K562 (cell line): ENCODE results near the gene ADAM15. TPM values are rescaled to one million over a fixed set of nuclear protein-coding genes. Genes with fewer than 3 reads are reported as not detected.
A peak's percentile ranks its signal among the peaks of the same experiment; 100 is the strongest.

Experiments used
- ATAC-seq: fragments of 200-7000 bp; cut with Tn5 transposase; 3 replicates; pipeline ENCODE4 v1.9.1; 2020; ENCODE audit warnings: moderate library complexity
- BruUV-seq: library from RNA; stranded (reverse); fragments of 400-500 nt; replicated peaks from 2 replicates; lab custom pipeline; 2021; lab: Mats Ljungman, UMichigan
- CTCF ChIA-PET: fragments of 300-600 bp; formaldehyde crosslinking; extraction: SDS; loops from one replicate; lab custom pipeline; 2021; ENCODE audit warnings: low intra/inter-chr PET ratio; lab: Yijun Ruan, JAX
- POLR2A ChIA-PET: fragments of 300-600, 350-650 bp; sonication (Branson Sonifier 250); formaldehyde crosslinking; extraction: SDS; loops from one replicate; lab custom pipeline; 2021; ENCODE audit warnings: antibody characterized with exemption, inconsistent platforms; lab: Yijun Ruan, JAX
- DNase-seq, 4 experiments: peaks; one replicate each; pipeline versions ENCODE4 v3.0.0 to v3.0.0-alpha.2; 2011 to 2018; ENCODE audit warnings: low spot score in 3 of 4, mixed read lengths in 3 of 4; ENCODE audit errors: extremely low read depth in 1 of 4
- FAIRE-seq: peaks from 2 replicates; lab custom pipeline; 2011; peaks lifted over from hg19 to GRCh38; lab: Jason Lieb, UNC
- H2AFZ ChIP-seq: 2 replicates; pipeline ENCODE4 v1.6.0; 2011; ENCODE audit warnings: low read depth, low read length, control low read depth, inconsistent platforms
- H3K27ac ChIP-seq: fragments of 200-600 bp; 3 replicates; pipeline ENCODE4 v1.8.0; 2011; ENCODE audit warnings: low read depth, mild to moderate bottlenecking, control low read depth, inconsistent platforms, low read length, moderate library complexity, mixed read lengths; ENCODE audit errors: extremely low read depth
- H3K27me3 ChIP-seq, 2 experiments: fragments of 300-600 bp in 1 of 2; 2 replicates in 1 of 2; 3 replicates in 1 of 2; pipeline versions ENCODE4 v1.6.0 to v1.8.0; 2011; ENCODE audit warnings: inconsistent platforms in 2 of 2, low read length in 2 of 2, mild to moderate bottlenecking in 1 of 2, mixed read lengths in 1 of 2, moderate library complexity in 1 of 2; ENCODE audit not compliant: control insufficient read depth in 2 of 2, insufficient read depth in 2 of 2
- H3K36me3 ChIP-seq: fragments of 300-600 bp; 3 replicates; pipeline ENCODE4 v1.8.0; 2011; ENCODE audit warnings: mild to moderate bottlenecking, low read length, inconsistent platforms; ENCODE audit not compliant: control insufficient read depth, insufficient read depth
- H3K4me1 ChIP-seq, 2 experiments: fragments of 200-600 bp in 1 of 2; replicated peaks in 1 of 2; 2 replicates in 1 of 2; 3 replicates in 1 of 2; pipeline versions ENCODE4 v1.5.1 to v1.8.0; 2011; ENCODE audit warnings: inconsistent platforms in 2 of 2, low read length in 2 of 2, mild to moderate bottlenecking in 1 of 2, mixed read lengths in 1 of 2, moderate library complexity in 1 of 2; ENCODE audit not compliant: control insufficient read depth in 2 of 2, insufficient read depth in 2 of 2
- H3K4me2 ChIP-seq: 2 replicates; pipeline ENCODE4 v1.6.1; 2011; ENCODE audit warnings: low read length, control low read depth, inconsistent platforms, mixed read lengths; ENCODE audit not compliant: insufficient read depth
- H3K4me3 ChIP-seq: fragments of 200-600 bp; sonication (generic), shearing (Covaris generic); 2 replicates; pipeline ENCODE4 v1.5.1; 2016; ENCODE audit warnings: control low read depth, inconsistent platforms
- H3K79me2 ChIP-seq: fragments of 200-600 bp; 3 replicates; pipeline ENCODE4 v1.8.0; 2011; ENCODE audit warnings: low read length, inconsistent platforms; ENCODE audit not compliant: control insufficient read depth, insufficient read depth
- H3K9ac ChIP-seq, 2 experiments: 2 replicates each; pipeline versions ENCODE4 v1.6.0 to v1.6.1; 2011; ENCODE audit warnings: low read depth in 2 of 2, low read length in 2 of 2, control low read depth in 1 of 2, inconsistent platforms in 1 of 2, mild to moderate bottlenecking in 1 of 2, mixed read lengths in 1 of 2; ENCODE audit not compliant: insufficient read depth in 1 of 2
- H3K9me1 ChIP-seq: one replicate; pipeline ENCODE4 v1.6.0; 2011; ENCODE audit warnings: inconsistent platforms, mild to moderate bottlenecking, low read length, moderate library complexity; ENCODE audit not compliant: control insufficient read depth, insufficient read depth
- H3K9me3 ChIP-seq: replicated peaks from 2 replicates; pipeline ENCODE4 v1.5.1; 2011; ENCODE audit warnings: low read depth, low read length, inconsistent platforms; ENCODE audit not compliant: control insufficient read depth, insufficient read depth
- H4K20me1 ChIP-seq: replicated peaks from 2 replicates; pipeline ENCODE4 v1.6.1; 2011; ENCODE audit warnings: low read length, inconsistent platforms, mixed read lengths; ENCODE audit not compliant: control insufficient read depth, insufficient read depth
- BHLHE40 ChIP-seq: IDR thresholded peaks from 2 replicates; pipeline ENCODE4 v1.6.1; 2011; ENCODE audit warnings: low read length, improper control_type of control experiment
- CBX5 ChIP-seq: IDR thresholded peaks from 2 replicates; pipeline ENCODE4 v1.6.1; 2014; ENCODE audit warnings: low read depth, borderline replicate concordance
- CHD4 ChIP-seq: fragments of 200-600 bp; sonication (generic); IDR thresholded peaks from 3 replicates; pipeline ENCODE4 v1.6.1; 2012; ENCODE audit warnings: low read depth, mild to moderate bottlenecking, mixed read lengths, low read length, inconsistent platforms; ENCODE audit not compliant: insufficient read depth, insufficient replicate concordance, poor library complexity, severe bottlenecking
- NFIX ChIP-seq: fragments of 250-450 bp; sonication (Bioruptor Pico); IDR thresholded peaks from 2 replicates; pipeline ENCODE4 v1.4.0; 2020; ENCODE audit warnings: low read depth, mild to moderate bottlenecking, moderate library complexity
- RAD21 ChIP-seq, 2 experiments: fragments of 250-450 bp in 1 of 2; fragments of 450-650 bp in 1 of 2; sonication (Bioruptor Pico) in 1 of 2; formaldehyde crosslinking in 1 of 2; IDR thresholded peaks in 1 of 2; conservative IDR thresholded peaks in 1 of 2; 2 replicates each; pipeline versions ENCODE4 v1.4.0 to v1.8.0; 2020 to 2022; ENCODE audit warnings: mild to moderate bottlenecking in 2 of 2, moderate library complexity in 1 of 2
- RHOXF2B ChIP-seq: fragments of 250-450 bp; sonication (Bioruptor Pico); conservative IDR thresholded peaks from 2 replicates; pipeline ENCODE4 v1.5.1; 2021
- TAF9B ChIP-seq: fragments of 450-650 bp; IDR thresholded peaks from 2 replicates; pipeline ENCODE4 v1.6.1; 2018; ENCODE audit warnings: mild to moderate bottlenecking; ENCODE audit not compliant: partially characterized antibody
- TCF3 ChIP-seq: sonication (generic); formaldehyde crosslinking; IDR thresholded peaks from 2 replicates; pipeline ENCODE4 v1.4.0; 2020; ENCODE audit warnings: mild to moderate bottlenecking, missing genetic modification reagents
- ZC3H8 ChIP-seq: fragments of 450-650 bp; IDR thresholded peaks from 2 replicates; pipeline ENCODE4 v1.6.1; 2017
- WGBS: fragments of 100-300 bp; shearing (Covaris generic); methylation state at CpG from one replicate; pipeline ENCODE4 v1.1.6; 2016; ENCODE audit warnings: low coverage, mixed read lengths; ENCODE audit not compliant: insufficient coverage; ENCODE audit errors: missing lambda C conversion rate; 5-methylcytosine and 5-hydroxymethylcytosine counted together
- in situ Hi-C: fragments of 300-500 bp; cut with MboI; formaldehyde crosslinking; loops from 4 replicates; pipeline ENCODE4 v1.15.0; 2018; ENCODE audit warnings: inconsistent platforms, mixed read lengths
- intact Hi-C: fragments of 100-400 bp; cut with micrococcal nuclease; formaldehyde crosslinking; loops from 2 replicates; pipeline ENCODE4 v1.14.2; 2022
- polyA plus RNA-seq, 8 experiments: library from polyadenylated mRNA; depleted of rRNA in 4 of 8; stranded (reverse) in 5 of 8; unstranded in 3 of 8; fragments of >200 nt; fragmentation: Nextera tagmentation in 2 of 8; fragmentation: Illumina TruSeq in 1 of 8; extraction: Ambion mirVana in 2 of 8; extraction: Trizol in 1 of 8; gene quantifications; 2 replicates each; pipeline versions ENCODE4 v1.2.1 to v1.2.3, GENCODE V29; 2011 to 2014; ENCODE audit warnings: inconsistent platforms in 1 of 8, missing spikeins in 1 of 8
- total RNA-seq, 7 experiments: library from RNA; depleted of rRNA in 6 of 7; stranded (reverse); fragments of >200 nt in 6 of 7; fragmentation: Illumina TruSeq in 2 of 7; extraction: Trizol in 2 of 7; gene quantifications; 2 replicates each; pipeline versions ENCODE4 v1.2.1 to v1.2.3, GENCODE V29; 2011 to 2021; ENCODE audit warnings: low replicate concordance in 1 of 7
- TF ChIP-seq, protein P1 (sequence below): fragments of 150-350 bp; conservative IDR thresholded peaks from 2 replicates; pipeline ENCODE4 v1.6.1; 2014; ENCODE audit warnings: low read length
- TF ChIP-seq, protein P2 (sequence below): fragments of 250-450 bp; sonication (Bioruptor Pico); IDR thresholded peaks from 2 replicates; pipeline ENCODE4 v1.5.0; 2021; ENCODE audit warnings: mild to moderate bottlenecking, borderline replicate concordance
- TF ChIP-seq, protein P3 (sequence below): fragments of 450-650 bp; formaldehyde crosslinking; IDR thresholded peaks from 2 replicates; pipeline ENCODE4 v1.4.0; 2020; ENCODE audit warnings: mild to moderate bottlenecking

ADAM15 gene
- total and polyA plus RNA-seq, 9 of the 15 experiments (the other 6 are each of a cell fraction or from before 2014, with no cell fraction given), result 0.69 to 72.3 (median 32.8) TPM

DNA sequence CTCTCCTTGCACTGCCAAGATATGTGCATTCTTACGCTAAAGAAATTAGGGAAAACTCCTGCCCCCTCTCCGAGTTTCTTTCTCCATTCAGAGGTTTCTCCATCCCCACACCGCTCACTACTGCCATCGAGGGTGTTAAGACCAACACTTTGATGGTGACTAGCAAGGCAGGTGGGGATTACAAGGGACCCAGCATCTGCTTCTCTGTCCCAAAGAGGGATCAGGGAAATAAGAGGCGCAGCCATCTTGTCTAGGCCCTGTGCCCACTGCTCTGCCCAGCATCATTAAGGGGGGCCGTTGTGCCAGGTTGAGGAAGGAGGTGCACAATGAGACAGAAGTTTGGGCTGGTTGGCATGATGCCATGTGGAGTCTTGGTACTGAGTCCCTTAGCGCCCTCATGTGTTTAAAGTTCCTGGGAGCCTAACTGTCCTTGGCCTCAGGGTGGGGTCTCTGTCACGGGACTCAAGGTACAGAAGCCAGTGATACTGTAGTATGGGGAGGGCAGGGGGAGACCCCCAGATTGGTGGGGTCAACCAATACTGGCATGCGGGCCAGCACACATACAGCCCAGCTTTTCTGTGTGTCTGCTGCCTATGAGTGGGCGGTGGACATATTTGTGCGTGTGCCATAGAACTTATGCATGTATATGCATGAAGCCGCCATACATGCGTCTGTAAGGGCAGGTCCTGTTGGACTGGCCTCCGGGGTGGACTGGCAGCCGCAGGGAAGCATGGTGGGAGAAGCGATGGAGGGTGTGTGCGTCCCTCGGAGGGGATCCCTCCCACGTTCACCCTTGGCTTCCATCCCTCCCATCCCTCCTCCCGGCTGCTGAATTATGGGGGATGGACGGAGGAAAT, 33.0 kb downstream of the ADAM15 start:
- Histone ChIP-seq H3K4me1 (peaks cover 29 to 69% of the 10 kb centered on the region in 2 experiments), H3K79me2 (peaks cover 7% of the 10 kb centered on the region; the same call in 2 of the 3 replicates), H3K4me2 (peak overlapping the region; percentile 93), H3K9ac (peak overlapping the region in 1 of 2 experiments; percentile 46; a peak in 1 of 4 replicates), H3K27me3 (peaks cover 3 to 8% of the 10 kb centered on the region in 2 experiments; a peak in 2 of 5 replicates), H4K20me1 (peaks cover 26% of the 10 kb centered on the region), H3K9me3 (no peaks in the 10 kb centered on the region), H3K9me1 (no peaks in the 10 kb centered on the region), H3K27ac (no peak overlapping the region), H2AFZ (peak overlapping the region; percentile 95), H3K36me3 (peaks cover 7% of the 10 kb centered on the region; the same call in 1 of the 3 replicates), H3K4me3 (peak overlapping the region; percentile 59; the same call in 1 of the 2 replicates)
- no TSS peak for BruUV-seq
- in situ Hi-C loops (no loop called here), intact Hi-C loops (loop anchor here (1.0 to 5.0 kb wide), 4 partner anchors 13 to 122 kb away; partner anchors contain the start of gene PYGO2)
- POLR2A ChIA-PET, result interaction anchor here (0.6 to 1.2 kb wide), 6 partner anchors 18 to 1187 kb away, joined by 3 to 6 read pairs (median 3); partner anchors contain the start of gene EFNA4
- FAIRE-seq, result no peak
- CTCF ChIA-PET, result interaction anchor here (0.6 to 9.0 kb wide), 7 partner anchors 19 to 525 kb away, joined by 3 to 153 read pairs (median 5); partner anchors contain the start of gene EFNA4
- WGBS, result 19% methylated on average over 21 of the region's 21 CpGs
- ATAC-seq, result no peak
- peak in 1 of 4 experiments; percentile 70 for DNase-seq
- TF ChIP-seq RHOXF2B (CRISPR knock-in tag) (no peak), CHD4 (no peak), BHLHE40 (peak; percentile 71), NFIX (CRISPR knock-in tag) (peak; percentile 51; the same call in 1 of the 2 replicates), ZC3H8 (no peak), CBX5 (no peak), RAD21 (CRISPR knock-in tag; conservative IDR thresholded peaks at IDR 0.05 in 1 of 2, IDR thresholded peaks at IDR 0.05 in 1 of 2) (peak; percentile 20 to 67; a peak in 3 of 4 replicates), TAF9B (no peak), TCF3 (CRISPR knock-in tag) (no peak)
- TF ChIP-seq, protein P1, sequence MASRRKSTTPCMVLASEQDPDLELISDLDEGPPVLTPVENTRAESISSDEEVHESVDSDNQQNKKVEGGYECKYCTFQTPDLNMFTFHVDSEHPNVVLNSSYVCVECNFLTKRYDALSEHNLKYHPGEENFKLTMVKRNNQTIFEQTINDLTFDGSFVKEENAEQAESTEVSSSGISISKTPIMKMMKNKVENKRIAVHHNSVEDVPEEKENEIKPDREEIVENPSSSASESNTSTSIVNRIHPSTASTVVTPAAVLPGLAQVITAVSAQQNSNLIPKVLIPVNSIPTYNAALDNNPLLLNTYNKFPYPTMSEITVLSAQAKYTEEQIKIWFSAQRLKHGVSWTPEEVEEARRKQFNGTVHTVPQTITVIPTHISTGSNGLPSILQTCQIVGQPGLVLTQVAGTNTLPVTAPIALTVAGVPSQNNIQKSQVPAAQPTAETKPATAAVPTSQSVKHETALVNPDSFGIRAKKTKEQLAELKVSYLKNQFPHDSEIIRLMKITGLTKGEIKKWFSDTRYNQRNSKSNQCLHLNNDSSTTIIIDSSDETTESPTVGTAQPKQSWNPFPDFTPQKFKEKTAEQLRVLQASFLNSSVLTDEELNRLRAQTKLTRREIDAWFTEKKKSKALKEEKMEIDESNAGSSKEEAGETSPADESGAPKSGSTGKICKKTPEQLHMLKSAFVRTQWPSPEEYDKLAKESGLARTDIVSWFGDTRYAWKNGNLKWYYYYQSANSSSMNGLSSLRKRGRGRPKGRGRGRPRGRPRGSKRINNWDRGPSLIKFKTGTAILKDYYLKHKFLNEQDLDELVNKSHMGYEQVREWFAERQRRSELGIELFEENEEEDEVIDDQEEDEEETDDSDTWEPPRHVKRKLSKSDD, result no peak
- TF ChIP-seq, protein P2, sequence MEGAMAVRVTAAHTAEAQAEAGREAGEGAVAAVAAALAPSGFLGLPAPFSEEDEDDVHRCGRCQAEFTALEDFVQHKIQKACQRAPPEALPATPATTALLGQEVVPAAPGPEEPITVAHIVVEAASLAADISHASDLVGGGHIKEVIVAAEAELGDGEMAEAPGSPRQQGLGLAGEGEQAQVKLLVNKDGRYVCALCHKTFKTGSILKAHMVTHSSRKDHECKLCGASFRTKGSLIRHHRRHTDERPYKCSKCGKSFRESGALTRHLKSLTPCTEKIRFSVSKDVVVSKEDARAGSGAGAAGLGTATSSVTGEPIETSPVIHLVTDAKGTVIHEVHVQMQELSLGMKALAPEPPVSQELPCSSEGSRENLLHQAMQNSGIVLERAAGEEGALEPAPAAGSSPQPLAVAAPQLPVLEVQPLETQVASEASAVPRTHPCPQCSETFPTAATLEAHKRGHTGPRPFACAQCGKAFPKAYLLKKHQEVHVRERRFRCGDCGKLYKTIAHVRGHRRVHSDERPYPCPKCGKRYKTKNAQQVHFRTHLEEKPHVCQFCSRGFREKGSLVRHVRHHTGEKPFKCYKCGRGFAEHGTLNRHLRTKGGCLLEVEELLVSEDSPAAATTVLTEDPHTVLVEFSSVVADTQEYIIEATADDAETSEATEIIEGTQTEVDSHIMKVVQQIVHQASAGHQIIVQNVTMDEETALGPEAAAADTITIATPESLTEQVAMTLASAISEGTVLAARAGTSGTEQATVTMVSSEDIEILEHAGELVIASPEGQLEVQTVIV (CRISPR knock-in tag), result no peak
- TF ChIP-seq, protein P3, sequence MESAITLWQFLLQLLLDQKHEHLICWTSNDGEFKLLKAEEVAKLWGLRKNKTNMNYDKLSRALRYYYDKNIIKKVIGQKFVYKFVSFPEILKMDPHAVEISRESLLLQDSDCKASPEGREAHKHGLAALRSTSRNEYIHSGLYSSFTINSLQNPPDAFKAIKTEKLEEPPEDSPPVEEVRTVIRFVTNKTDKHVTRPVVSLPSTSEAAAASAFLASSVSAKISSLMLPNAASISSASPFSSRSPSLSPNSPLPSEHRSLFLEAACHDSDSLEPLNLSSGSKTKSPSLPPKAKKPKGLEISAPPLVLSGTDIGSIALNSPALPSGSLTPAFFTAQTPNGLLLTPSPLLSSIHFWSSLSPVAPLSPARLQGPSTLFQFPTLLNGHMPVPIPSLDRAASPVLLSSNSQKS (CRISPR knock-in tag), result no peak
